OCI-LY1 (cell line): ENCODE measurements around the gene GLT8D1.

Experiments
- H2AFZ ChIP-seq: fragments of 200-600 bp; sonication (generic), shearing (Covaris generic); 2 replicates; pipeline ENCODE4 v1.6.0; 2014; ENCODE audit warnings: antibody characterized with exemption, mild to moderate bottlenecking, low read length
- H3F3A ChIP-seq: fragments of 200-600 bp; sonication (generic), shearing (Covaris generic); 2 replicates; pipeline ENCODE4 v1.6.0; 2014; ENCODE audit warnings: mild to moderate bottlenecking, antibody characterized with exemption, low read length, moderate library complexity; ENCODE audit not compliant: insufficient read depth
- H3K27ac ChIP-seq: fragments of 200-600 bp; sonication (generic); 2 replicates; pipeline ENCODE4 v1.5.1; 2014; ENCODE audit warnings: low read length, mixed run types, mild to moderate bottlenecking, low read depth; ENCODE audit not compliant: poor library complexity, severe bottlenecking
- H3K27me3 ChIP-seq: fragments of 200-600 bp; sonication (generic); 2 replicates; pipeline ENCODE4 v1.6.0; 2014; ENCODE audit warnings: antibody characterized with exemption, mild to moderate bottlenecking, low read length, moderate library complexity; ENCODE audit not compliant: insufficient read depth
- H3K36me3 ChIP-seq: fragments of 200-600 bp; sonication (generic); 2 replicates; pipeline ENCODE4 v1.6.1; 2014; ENCODE audit warnings: mild to moderate bottlenecking, antibody characterized with exemption, low read length, moderate library complexity, mixed read lengths; ENCODE audit not compliant: insufficient read depth
- H3K4me1 ChIP-seq: fragments of 200-600 bp; sonication (generic); 2 replicates; pipeline ENCODE4 v1.5.1; 2014; ENCODE audit warnings: mild to moderate bottlenecking, low read length, moderate library complexity; ENCODE audit not compliant: insufficient read depth, severe bottlenecking
- H3K4me2 ChIP-seq: fragments of 200-600 bp; sonication (generic), shearing (Covaris generic); 2 replicates; pipeline ENCODE4 v1.6.1; 2014; ENCODE audit warnings: low read length
- H3K4me3 ChIP-seq: fragments of 200-600 bp; sonication (generic); 2 replicates; pipeline ENCODE4 v1.5.1; 2014; ENCODE audit warnings: low read length, low read depth, mild to moderate bottlenecking, mixed read lengths; ENCODE audit not compliant: poor library complexity, severe bottlenecking
- H3K79me2 ChIP-seq: fragments of 200-600 bp; shearing (Covaris generic); 2 replicates; pipeline ENCODE4 v1.6.1; 2016; ENCODE audit warnings: mixed run types, low read length, mixed read lengths; ENCODE audit not compliant: insufficient read depth
- H3K9ac ChIP-seq: fragments of 200-600 bp; sonication (generic), shearing (Covaris generic); 2 replicates; pipeline ENCODE4 v1.6.1; 2014; ENCODE audit warnings: mild to moderate bottlenecking, low read length, mixed read lengths
- H3K9me2 ChIP-seq: fragments of 200-600 bp; sonication (generic), shearing (Covaris generic); 2 replicates; pipeline ENCODE4 v1.6.1; 2014; ENCODE audit warnings: low read depth, mild to moderate bottlenecking, low read length, mixed read lengths
- H3K9me3 ChIP-seq: fragments of 200-600 bp; shearing (Covaris generic); 2 replicates; pipeline ENCODE4 v1.6.1; 2014; ENCODE audit warnings: low read length, mixed read lengths
- H4K20me1 ChIP-seq: fragments of 200-600 bp; sonication (generic), shearing (Covaris generic); 2 replicates; pipeline ENCODE4 v1.6.0; 2016; ENCODE audit warnings: mild to moderate bottlenecking, low read length; ENCODE audit not compliant: insufficient read depth
- EZH2 ChIP-seq: fragments of 200-600 bp; sonication (generic), shearing (Covaris generic); IDR thresholded peaks from 2 replicates; pipeline ENCODE4 v1.8.0; 2017; ENCODE audit warnings: borderline replicate concordance, mixed run types, mild to moderate bottlenecking, antibody characterized with exemption, low read length, moderate library complexity, mixed read lengths
- TF ChIP-seq, protein P1 (sequence below): fragments of 200-600 bp; sonication (generic), shearing (Covaris generic); IDR thresholded peaks from 2 replicates; pipeline ENCODE4 v1.5.1; 2017; ENCODE audit warnings: mild to moderate bottlenecking, antibody characterized with exemption, low read length, moderate library complexity, mixed read lengths

The GLT8D1 gene

DNA sequence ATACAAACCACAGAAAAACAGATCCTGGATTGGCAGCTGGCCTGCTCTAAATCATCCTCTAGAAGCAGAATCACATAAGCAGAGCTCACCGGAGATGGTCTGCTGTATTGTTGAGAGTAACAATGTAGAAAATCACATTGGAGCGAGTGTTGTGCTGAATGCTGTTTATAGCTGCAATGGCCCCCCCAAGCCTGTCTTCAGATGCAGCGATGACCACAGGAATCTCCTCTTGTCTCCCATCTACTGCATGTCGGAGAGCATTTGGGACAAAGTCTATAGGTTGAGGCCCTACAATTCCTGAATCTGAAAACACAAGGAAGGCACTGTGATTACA lies 8.0 kb downstream of the GLT8D1 start:
- TF ChIP-seq EZH2 = no peak
- TF ChIP-seq, protein P1, sequence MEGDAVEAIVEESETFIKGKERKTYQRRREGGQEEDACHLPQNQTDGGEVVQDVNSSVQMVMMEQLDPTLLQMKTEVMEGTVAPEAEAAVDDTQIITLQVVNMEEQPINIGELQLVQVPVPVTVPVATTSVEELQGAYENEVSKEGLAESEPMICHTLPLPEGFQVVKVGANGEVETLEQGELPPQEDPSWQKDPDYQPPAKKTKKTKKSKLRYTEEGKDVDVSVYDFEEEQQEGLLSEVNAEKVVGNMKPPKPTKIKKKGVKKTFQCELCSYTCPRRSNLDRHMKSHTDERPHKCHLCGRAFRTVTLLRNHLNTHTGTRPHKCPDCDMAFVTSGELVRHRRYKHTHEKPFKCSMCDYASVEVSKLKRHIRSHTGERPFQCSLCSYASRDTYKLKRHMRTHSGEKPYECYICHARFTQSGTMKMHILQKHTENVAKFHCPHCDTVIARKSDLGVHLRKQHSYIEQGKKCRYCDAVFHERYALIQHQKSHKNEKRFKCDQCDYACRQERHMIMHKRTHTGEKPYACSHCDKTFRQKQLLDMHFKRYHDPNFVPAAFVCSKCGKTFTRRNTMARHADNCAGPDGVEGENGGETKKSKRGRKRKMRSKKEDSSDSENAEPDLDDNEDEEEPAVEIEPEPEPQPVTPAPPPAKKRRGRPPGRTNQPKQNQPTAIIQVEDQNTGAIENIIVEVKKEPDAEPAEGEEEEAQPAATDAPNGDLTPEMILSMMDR = no peak
- H4K20me1 ChIP-seq = no peaks in the 10 kb centered on the region
- H2AFZ ChIP-seq = no peak overlapping the region
- H3K27ac ChIP-seq = no peak overlapping the region
- no peaks in the 10 kb centered on the region for H3K79me2 ChIP-seq
- H3K9ac ChIP-seq = no peak overlapping the region
- H3K9me3 ChIP-seq = no peaks in the 10 kb centered on the region
- no peak overlapping the region for H3K4me3 ChIP-seq
- peaks cover 23% of the 10 kb centered on the region; the same call in 1 of the 2 replicates for H3F3A ChIP-seq
- no peaks in the 10 kb centered on the region for H3K4me1 ChIP-seq
- no peak overlapping the region for H3K4me2 ChIP-seq
- H3K27me3 ChIP-seq = no peaks in the 10 kb centered on the region
- peaks cover 56% of the 10 kb centered on the region for H3K36me3 ChIP-seq
- H3K9me2 ChIP-seq = no peaks in the 10 kb centered on the region

DNA sequence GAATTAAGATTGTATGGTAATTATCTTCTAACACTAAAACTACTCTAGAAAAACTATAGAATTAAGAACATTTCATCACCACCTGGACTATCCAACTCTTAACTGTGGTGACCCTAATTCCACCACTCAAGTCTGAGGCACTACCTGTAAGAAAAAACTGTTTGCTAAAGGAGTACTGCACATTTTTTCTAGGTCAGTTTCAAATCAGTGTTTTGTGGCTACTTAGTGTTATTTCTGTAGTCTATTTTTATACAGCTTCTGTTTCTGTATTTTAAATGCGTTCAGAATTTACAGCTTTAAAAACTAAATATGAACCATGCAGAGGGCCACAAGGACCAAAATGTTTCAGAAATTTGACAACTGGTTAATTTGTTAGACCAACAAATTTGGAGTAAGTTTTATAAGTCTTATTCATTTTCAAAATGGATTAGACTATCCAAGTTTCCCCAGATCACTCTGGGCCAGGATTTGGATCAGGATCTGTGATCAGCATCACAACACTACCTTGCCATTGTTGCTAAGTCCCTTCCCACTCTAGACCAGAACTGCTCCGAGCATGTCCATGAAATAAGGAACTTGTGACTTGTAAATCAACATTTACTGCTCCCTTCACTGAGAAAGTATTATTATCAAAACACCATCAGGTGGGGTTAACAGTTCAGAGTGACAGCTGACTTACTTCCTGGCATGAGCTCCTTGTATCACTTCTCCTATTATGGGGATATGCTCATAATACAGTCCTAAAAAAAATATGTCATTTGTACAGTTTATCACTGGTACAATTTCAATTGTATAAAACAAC lies 8.6 kb downstream of the GLT8D1 start:
- H3K27me3 ChIP-seq = no peaks in the 10 kb centered on the region
- no peaks in the 10 kb centered on the region for H3K4me1 ChIP-seq
- H3K36me3 ChIP-seq = peaks cover 62% of the 10 kb centered on the region
- H3K9me3 ChIP-seq = no peaks in the 10 kb centered on the region
- H3K27ac ChIP-seq = peak overlapping the region; percentile 21
- no peaks in the 10 kb centered on the region for H3K79me2 ChIP-seq
- H3K4me3 ChIP-seq = no peak overlapping the region
- no peaks in the 10 kb centered on the region for H4K20me1 ChIP-seq
- H3F3A ChIP-seq = peaks cover 23% of the 10 kb centered on the region; the same call in 1 of the 2 replicates
- H3K9ac ChIP-seq = no peak overlapping the region
- H3K4me2 ChIP-seq = no peak overlapping the region
- TF ChIP-seq, protein P1 = no peak
- no peak for TF ChIP-seq EZH2
- no peak overlapping the region for H2AFZ ChIP-seq
- H3K9me2 ChIP-seq = no peaks in the 10 kb centered on the region

DNA sequence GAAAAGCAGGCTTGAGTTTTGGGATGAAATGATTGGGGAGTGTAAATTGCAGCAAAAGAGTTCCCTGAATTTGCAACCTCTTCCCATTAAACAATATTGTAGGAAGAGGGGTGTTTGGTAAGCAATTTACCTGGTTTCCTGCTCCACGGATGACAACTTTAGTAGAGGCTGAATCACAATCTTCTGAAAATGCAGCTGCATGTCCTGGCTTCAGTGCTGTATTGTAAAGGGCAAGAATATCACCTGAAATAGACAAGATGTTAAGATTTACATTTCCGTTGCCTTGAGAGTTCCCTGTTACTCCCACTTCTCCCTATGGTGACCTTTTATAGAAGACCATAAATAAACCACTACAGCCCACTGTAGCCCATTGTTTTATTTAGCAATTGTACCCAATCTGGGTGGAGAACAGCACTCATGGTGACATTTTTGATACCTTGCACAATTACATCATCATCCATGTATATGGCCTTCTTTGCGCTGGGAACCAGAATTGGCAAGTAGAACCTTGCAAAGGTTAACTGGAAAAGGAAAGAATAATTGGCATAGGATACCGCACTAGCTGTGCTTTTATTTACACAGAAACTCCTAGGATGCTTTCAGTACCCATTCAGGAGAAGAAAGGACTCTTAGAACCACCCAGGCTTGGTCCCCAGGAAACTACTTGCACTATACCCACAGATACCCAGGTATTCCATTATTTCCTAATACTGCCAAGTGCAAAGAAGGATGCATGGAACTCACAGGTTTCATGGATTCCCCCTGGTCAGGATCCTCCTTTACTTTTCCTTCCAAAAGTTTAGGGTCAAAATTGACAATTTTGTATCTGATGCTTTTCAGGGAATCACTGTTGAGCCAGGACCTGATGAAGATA lies 9.6 kb downstream of the GLT8D1 start:
- no peaks in the 10 kb centered on the region for H3K9me2 ChIP-seq
- no peak overlapping the region for H2AFZ ChIP-seq
- TF ChIP-seq, protein P1 = no peak
- TF ChIP-seq EZH2 = no peak
- H3F3A ChIP-seq = peaks cover 23% of the 10 kb centered on the region; the same call in 1 of the 2 replicates
- peaks cover 72% of the 10 kb centered on the region for H3K36me3 ChIP-seq
- no peaks in the 10 kb centered on the region for H3K79me2 ChIP-seq
- H3K4me1 ChIP-seq = no peaks in the 10 kb centered on the region
- no peak overlapping the region for H3K27ac ChIP-seq
- H3K27me3 ChIP-seq = no peaks in the 10 kb centered on the region
- H3K9me3 ChIP-seq = no peaks in the 10 kb centered on the region
- H4K20me1 ChIP-seq = no peaks in the 10 kb centered on the region
- H3K4me2 ChIP-seq = no peak overlapping the region
- no peak overlapping the region for H3K4me3 ChIP-seq
- no peak overlapping the region for H3K9ac ChIP-seq
